ENCODE data around the gene VPS8. TPM values are rescaled to one million over a fixed set of nuclear protein-coding genes. Genes with fewer than 3 reads are reported as not detected.

The VPS8 gene
- total RNA-seq, 1 experiment from 2014 or later = 72.3 TPM

- ChIA-PET CTCF (no interaction called here), POLR2A (no interaction called here)
- DNase-seq (ENCODE audit: low read depth, low spot score) (no peak), ATAC-seq (no peak)
- no peaks in the 10 kb centered on the region for H3K9me3 ChIP-seq (ENCODE audit: control insufficient read depth, insufficient read depth, low read depth, low read length)
- no peak for TF ChIP-seq TCF7L2 (IDR thresholded peaks at IDR 0.05; ENCODE audit: low read depth, low read length)
- TF ChIP-seq CTCF (IDR thresholded peaks at IDR 0.05) = no peak
- no peak for TF ChIP-seq SIN3A (IDR thresholded peaks at IDR 0.05; ENCODE audit: borderline replicate concordance, insufficient read depth, low read depth, low read length)
- no peak for TF ChIP-seq POLR2AphosphoS5 (IDR thresholded peaks at IDR 0.05; ENCODE audit: low read depth, low read length)
- TF ChIP-seq, protein P1, sequence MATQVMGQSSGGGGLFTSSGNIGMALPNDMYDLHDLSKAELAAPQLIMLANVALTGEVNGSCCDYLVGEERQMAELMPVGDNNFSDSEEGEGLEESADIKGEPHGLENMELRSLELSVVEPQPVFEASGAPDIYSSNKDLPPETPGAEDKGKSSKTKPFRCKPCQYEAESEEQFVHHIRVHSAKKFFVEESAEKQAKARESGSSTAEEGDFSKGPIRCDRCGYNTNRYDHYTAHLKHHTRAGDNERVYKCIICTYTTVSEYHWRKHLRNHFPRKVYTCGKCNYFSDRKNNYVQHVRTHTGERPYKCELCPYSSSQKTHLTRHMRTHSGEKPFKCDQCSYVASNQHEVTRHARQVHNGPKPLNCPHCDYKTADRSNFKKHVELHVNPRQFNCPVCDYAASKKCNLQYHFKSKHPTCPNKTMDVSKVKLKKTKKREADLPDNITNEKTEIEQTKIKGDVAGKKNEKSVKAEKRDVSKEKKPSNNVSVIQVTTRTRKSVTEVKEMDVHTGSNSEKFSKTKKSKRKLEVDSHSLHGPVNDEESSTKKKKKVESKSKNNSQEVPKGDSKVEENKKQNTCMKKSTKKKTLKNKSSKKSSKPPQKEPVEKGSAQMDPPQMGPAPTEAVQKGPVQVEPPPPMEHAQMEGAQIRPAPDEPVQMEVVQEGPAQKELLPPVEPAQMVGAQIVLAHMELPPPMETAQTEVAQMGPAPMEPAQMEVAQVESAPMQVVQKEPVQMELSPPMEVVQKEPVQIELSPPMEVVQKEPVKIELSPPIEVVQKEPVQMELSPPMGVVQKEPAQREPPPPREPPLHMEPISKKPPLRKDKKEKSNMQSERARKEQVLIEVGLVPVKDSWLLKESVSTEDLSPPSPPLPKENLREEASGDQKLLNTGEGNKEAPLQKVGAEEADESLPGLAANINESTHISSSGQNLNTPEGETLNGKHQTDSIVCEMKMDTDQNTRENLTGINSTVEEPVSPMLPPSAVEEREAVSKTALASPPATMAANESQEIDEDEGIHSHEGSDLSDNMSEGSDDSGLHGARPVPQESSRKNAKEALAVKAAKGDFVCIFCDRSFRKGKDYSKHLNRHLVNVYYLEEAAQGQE (IDR thresholded peaks at IDR 0.05; ENCODE audit: insufficient read depth in 1 of 2, low read depth in 2 of 2, low read length in 1 of 2) = no peak
- in situ Hi-C loops (cut with HindIII; ENCODE audit: low pct_unique_long_range_greater_than_20kb, low sequenced_read_pairs) = no loop called here
- BruUV-seq (replicated peaks) = no TSS peak
- no peak overlapping the region for H3K27ac ChIP-seq (ENCODE audit: low read length)
- no peaks in the 10 kb centered on the region for H3K4me1 ChIP-seq (ENCODE audit: control insufficient read depth, insufficient read depth, low read length)
- intact Hi-C loops (cut with micrococcal nuclease; ENCODE audit: unreplicated experiment) = no loop called here
- peaks cover 5% of the 10 kb centered on the region; the same call in 1 of the 2 replicates for H3K27me3 ChIP-seq (ENCODE audit: control insufficient read depth, insufficient read depth, low read length)
- no peak overlapping the region for H3K4me3 ChIP-seq (ENCODE audit: low read depth in 2 of 2, low read length in 2 of 2)
- H3K36me3 ChIP-seq (ENCODE audit: control insufficient read depth, insufficient read depth, low read length) = no peaks in the 10 kb centered on the region
Measured at GRCh38 chr3:185094697-185095096, 282.7 kb downstream of the VPS8 start.

Other genes starting within 250 kb of the VPS8 start
- gene MAGEF1, start 100.1 kb upstream of the VPS8 start, total RNA-seq (2021; ENCODE audit: unreplicated experiment) = 27.7 TPM

Data from Panc1 (cell line).